GM18498 (cell line): ENCODE results near the gene LARP1.
A peak's percentile ranks its signal among the peaks of the same experiment; 100 is the strongest.
"Not testable (repeated sequence)": the region's sequence is repeated elsewhere in the genome, so short reads cannot be mapped to it uniquely, and the experiment has no call there.

Experiments
- ATAC-seq: cut with Tn5 transposase; IDR thresholded peaks from one replicate; pipeline ENCODE4 v1.9.1; 2021; ENCODE audit warnings: mild to moderate bottlenecking, moderate library complexity; ENCODE audit not compliant: unreplicated experiment

The LARP1 gene

GRCh38 chr5:154734370-154735248 is 20.6 kb upstream of the LARP1 start:
- ATAC-seq: no peak

GRCh38 chr5:154735362-154735761 is 19.8 kb upstream of the LARP1 start:
- ATAC-seq: not testable (repeated sequence)

GRCh38 chr5:154736372-154736771 is 18.8 kb upstream of the LARP1 start:
- ATAC-seq: not testable (repeated sequence)

- no peak for ATAC-seq
Observed at GRCh38 chr5:154737667-154738320, 17.4 kb upstream of the LARP1 start.

- ATAC-seq: no peak
Observed at GRCh38 chr5:154740483-154740882, 14.7 kb upstream of the LARP1 start.

- ATAC-seq: no peak
Observed at GRCh38 chr5:154740957-154741356, 14.2 kb upstream of the LARP1 start.

GRCh38 chr5:154741415-154741814 is 13.8 kb upstream of the LARP1 start:
- no peak for ATAC-seq

- no peak for ATAC-seq
Observed at GRCh38 chr5:154743812-154744211, 11.4 kb upstream of the LARP1 start.

GRCh38 chr5:154745349-154745748 is 9.8 kb upstream of the LARP1 start:
- no peak for ATAC-seq

GRCh38 chr5:154749491-154749890 is 5.7 kb upstream of the LARP1 start:
- ATAC-seq: no peak

- ATAC-seq: not testable (repeated sequence)
Observed at GRCh38 chr5:154750641-154751040, 4.5 kb upstream of the LARP1 start.

GRCh38 chr5:154751854-154752253 is 3.3 kb upstream of the LARP1 start:
- no peak for ATAC-seq

- no peak for ATAC-seq
Observed at GRCh38 chr5:154753792-154754191, 1.4 kb upstream of the LARP1 start.

- ATAC-seq: peak; percentile 90
Observed at GRCh38 chr5:154754460-154755360, 467 bp upstream of the LARP1 start.

- no peak for ATAC-seq
Observed at GRCh38 chr5:154756009-154756867, 1.1 kb downstream of the LARP1 start.

GRCh38 chr5:154756868-154757813 is 2.0 kb downstream of the LARP1 start:
- ATAC-seq: no peak

GRCh38 chr5:154757814-154758406 is 2.7 kb downstream of the LARP1 start:
- ATAC-seq: no peak

- ATAC-seq: no peak
Observed at GRCh38 chr5:154758493-154758892, 3.3 kb downstream of the LARP1 start.

GRCh38 chr5:154758977-154759376 is 3.8 kb downstream of the LARP1 start:
- ATAC-seq: no peak
